A673 (cell line): ENCODE measurements around the gene CYP20A1. TPM values are rescaled to one million over a fixed set of nuclear protein-coding genes. Genes with fewer than 3 reads are reported as not detected.

ENCODE experiments used
- BruUV-seq: library from RNA; stranded (reverse); fragments of 400-500 nt; replicated peaks from 2 replicates; lab custom pipeline; 2021; lab: Mats Ljungman, UMichigan
- CTCF ChIA-PET: fragments of 300-600 bp; sonication (Branson Sonifier 250); formaldehyde crosslinking; loops from one replicate; lab custom pipeline; 2022; ENCODE audit warnings: antibody characterized with exemption; lab: Charles Lee
- POLR2A ChIA-PET: fragments of 300-600 bp; sonication (Branson Sonifier 250); formaldehyde crosslinking; loops from one replicate; lab custom pipeline; 2022; ENCODE audit warnings: antibody characterized with exemption; ENCODE audit not compliant: low non-redundant PET; lab: Charles Lee
- DNase-seq: peaks from one replicate; pipeline ENCODE4 v3.0.0-alpha.2; 2015; ENCODE audit warnings: low spot score
- H3K27ac ChIP-seq: fragments of 200-600 bp; sonication (generic); 2 replicates; pipeline ENCODE4 v1.5.1; 2016; ENCODE audit warnings: mixed run types, low read depth, mild to moderate bottlenecking, mixed read lengths, antibody characterized with exemption, low read length; ENCODE audit not compliant: poor library complexity, severe bottlenecking
- H3K27me3 ChIP-seq: fragments of 200-600 bp; sonication (generic); replicated peaks from 2 replicates; pipeline ENCODE4 v1.6.1; 2017; ENCODE audit warnings: mixed run types, low read depth, mild to moderate bottlenecking, mixed read lengths, antibody characterized with exemption, low read length; ENCODE audit not compliant: insufficient read depth, poor library complexity
- H3K36me3 ChIP-seq: fragments of 200-600 bp; sonication (generic); 2 replicates; pipeline ENCODE4 v1.6.1; 2016; ENCODE audit warnings: mixed run types, mild to moderate bottlenecking, mixed read lengths, antibody characterized with exemption, low read length; ENCODE audit not compliant: insufficient read depth, poor library complexity, severe bottlenecking
- H3K4me1 ChIP-seq: fragments of 200-600 bp; sonication (generic); 2 replicates; pipeline ENCODE4 v1.6.1; 2017; ENCODE audit warnings: mixed run types, mild to moderate bottlenecking, mixed read lengths, antibody characterized with exemption, low read length; ENCODE audit not compliant: insufficient read depth, poor library complexity, severe bottlenecking
- H3K4me3 ChIP-seq: fragments of 200-600 bp; sonication (generic); 2 replicates; pipeline ENCODE4 v1.5.1; 2016; ENCODE audit warnings: low read depth, mixed run types, mild to moderate bottlenecking, mixed read lengths, low read length; ENCODE audit not compliant: poor library complexity, severe bottlenecking
- H3K9me3 ChIP-seq: fragments of 200-600 bp; sonication (generic); 2 replicates; pipeline ENCODE4 v1.6.1; 2016; ENCODE audit warnings: mixed run types, low read depth, mild to moderate bottlenecking, mixed read lengths, antibody characterized with exemption, low read length; ENCODE audit not compliant: poor library complexity, severe bottlenecking
- EZH2 ChIP-seq: fragments of 200-600 bp; sonication (generic); IDR thresholded peaks from 2 replicates; pipeline ENCODE4 v1.6.1; 2017; ENCODE audit warnings: borderline replicate concordance, low read depth, mild to moderate bottlenecking, mixed read lengths, antibody characterized with exemption, low read length; ENCODE audit not compliant: poor library complexity, severe bottlenecking
- intact Hi-C: fragments of 100-400 bp; cut with micrococcal nuclease; formaldehyde crosslinking; loops from one replicate; pipeline ENCODE4 v1.10.0; 2022; ENCODE audit not compliant: unreplicated experiment
- total RNA-seq: library from RNA; stranded (reverse); gene quantifications from 2 replicates; pipeline ENCODE4 v1.2.3, GENCODE V29; 2021
- TF ChIP-seq, protein P1 (sequence below): fragments of 300-800, 200-600 bp; sonication (generic); conservative IDR thresholded peaks from 2 replicates; pipeline ENCODE4 v1.5.1; 2017; ENCODE audit warnings: low read depth, mild to moderate bottlenecking, antibody characterized with exemption, low read length, moderate library complexity, mixed read lengths

Gene CYP20A1
- total RNA-seq, 1 experiment from 2014 or later = 17.1 TPM

DNA sequence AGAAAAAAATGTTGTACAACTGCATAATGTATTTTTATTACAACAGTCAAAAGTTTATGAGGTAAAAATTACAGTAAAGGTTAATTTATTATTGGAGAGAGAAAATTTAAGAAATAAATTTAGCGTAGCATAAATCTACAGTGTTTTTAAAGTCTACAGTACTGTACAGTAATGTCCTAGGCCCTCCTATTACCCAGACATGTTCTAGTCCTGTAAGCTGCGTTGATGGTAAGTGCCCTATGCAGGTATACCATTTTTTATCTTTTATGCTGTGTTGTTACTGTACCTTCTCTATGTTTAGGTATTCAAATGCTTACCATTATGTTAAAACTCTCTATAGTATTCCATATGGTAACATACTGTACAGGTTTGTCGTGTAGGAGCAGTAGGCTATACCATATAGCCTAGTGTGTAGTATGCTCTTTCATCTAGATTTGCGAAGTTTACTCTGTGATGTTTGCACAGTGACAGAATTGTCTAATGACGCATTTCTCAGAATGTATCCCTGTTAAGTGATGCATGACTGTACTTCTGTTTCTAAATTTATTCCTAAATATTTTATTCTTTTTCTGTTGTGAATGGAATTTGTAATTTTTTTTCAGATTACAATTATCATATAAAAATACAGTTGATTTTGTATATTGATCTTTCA lies 113.9 kb downstream of the CYP20A1 start:
- intact Hi-C loops = no loop called here
- no TSS peak for BruUV-seq
- CTCF ChIA-PET = no interaction called here

GRCh38 chr2:203354966-203355365 lies 116.1 kb downstream of the CYP20A1 start:
- peaks cover 9% of the 10 kb centered on the region for H3K36me3 ChIP-seq
- BruUV-seq = no TSS peak
- H3K4me1 ChIP-seq = no peaks in the 10 kb centered on the region
- H3K9me3 ChIP-seq = no peaks in the 10 kb centered on the region
- H3K27ac ChIP-seq = no peak overlapping the region
- H3K27me3 ChIP-seq = no peaks in the 10 kb centered on the region
- CTCF ChIA-PET = no interaction called here
- no peak for DNase-seq
- TF ChIP-seq, protein P1, sequence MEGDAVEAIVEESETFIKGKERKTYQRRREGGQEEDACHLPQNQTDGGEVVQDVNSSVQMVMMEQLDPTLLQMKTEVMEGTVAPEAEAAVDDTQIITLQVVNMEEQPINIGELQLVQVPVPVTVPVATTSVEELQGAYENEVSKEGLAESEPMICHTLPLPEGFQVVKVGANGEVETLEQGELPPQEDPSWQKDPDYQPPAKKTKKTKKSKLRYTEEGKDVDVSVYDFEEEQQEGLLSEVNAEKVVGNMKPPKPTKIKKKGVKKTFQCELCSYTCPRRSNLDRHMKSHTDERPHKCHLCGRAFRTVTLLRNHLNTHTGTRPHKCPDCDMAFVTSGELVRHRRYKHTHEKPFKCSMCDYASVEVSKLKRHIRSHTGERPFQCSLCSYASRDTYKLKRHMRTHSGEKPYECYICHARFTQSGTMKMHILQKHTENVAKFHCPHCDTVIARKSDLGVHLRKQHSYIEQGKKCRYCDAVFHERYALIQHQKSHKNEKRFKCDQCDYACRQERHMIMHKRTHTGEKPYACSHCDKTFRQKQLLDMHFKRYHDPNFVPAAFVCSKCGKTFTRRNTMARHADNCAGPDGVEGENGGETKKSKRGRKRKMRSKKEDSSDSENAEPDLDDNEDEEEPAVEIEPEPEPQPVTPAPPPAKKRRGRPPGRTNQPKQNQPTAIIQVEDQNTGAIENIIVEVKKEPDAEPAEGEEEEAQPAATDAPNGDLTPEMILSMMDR = no peak
- TF ChIP-seq EZH2 = no peak
- H3K4me3 ChIP-seq = no peak overlapping the region
- POLR2A ChIA-PET = no interaction called here
- intact Hi-C loops = no loop called here

More for the DNA sequence above, 113.9 kb downstream of the CYP20A1 start:
- TF ChIP-seq, protein P1 = no peak
- TF ChIP-seq EZH2 = no peak
- no peaks in the 10 kb centered on the region for H3K9me3 ChIP-seq
- no peak for DNase-seq
- H3K4me3 ChIP-seq = no peak overlapping the region
- POLR2A ChIA-PET = no interaction called here
- no peak overlapping the region for H3K27ac ChIP-seq
- H3K4me1 ChIP-seq = no peaks in the 10 kb centered on the region
- H3K27me3 ChIP-seq = no peaks in the 10 kb centered on the region
- peaks cover 9% of the 10 kb centered on the region for H3K36me3 ChIP-seq

Other genes with a start within 250 kb of the CYP20A1 start
- gene NBEAL1, start 224.1 kb upstream of the CYP20A1 start, total RNA-seq = 14.1 and 15.8 TPM in 2 replicates
- gene ABI2, start 89.4 kb downstream of the CYP20A1 start, total RNA-seq = 134 and 146 TPM in 2 replicates